H1 (cell line): Measurements from ENCODE around the gene P3H3. TPM values are rescaled to one million over a fixed set of nuclear protein-coding genes. Genes with fewer than 3 reads are reported as not detected.

Experiments
- CTCF ChIA-PET: fragments of 300-600 bp; sonication (Branson Sonifier 250); formaldehyde crosslinking; loops from one replicate; lab custom pipeline; 2021; ENCODE audit not compliant: partially characterized antibody; lab: Charles Lee
- POLR2A ChIA-PET: fragments of 300-600 bp; sonication (Branson Sonifier 250); formaldehyde crosslinking; loops from one replicate; lab custom pipeline; 2021; ENCODE audit warnings: inconsistent platforms; ENCODE audit not compliant: partially characterized antibody; lab: Charles Lee
- DNase-seq, 2 experiments: peaks; one replicate each; pipeline versions ENCODE4 v3.0.0 to v3.0.0-alpha.2; 2010 to 2022; ENCODE audit warnings: low spot score in 2 of 2, low read depth in 1 of 2, mixed read lengths in 1 of 2
- FAIRE-seq: peaks from 2 replicates; lab custom pipeline; 2011; peaks lifted over from hg19 to GRCh38; lab: Jason Lieb, UNC
- H2AFZ ChIP-seq: 2 replicates; pipeline ENCODE4 v1.8.1; 2012; ENCODE audit warnings: low read length, inconsistent platforms
- H2AK5ac ChIP-seq: 2 replicates; pipeline ENCODE4 v1.6.1; 2013; ENCODE audit warnings: low read depth, low read length
- H2BK120ac ChIP-seq: replicated peaks from 2 replicates; pipeline ENCODE3; 2013; ENCODE audit warnings: low read depth, low read length, inconsistent platforms
- H2BK12ac ChIP-seq: 2 replicates; pipeline ENCODE4 v1.6.1; 2013; ENCODE audit warnings: low read depth, low read length
- H2BK15ac ChIP-seq: 2 replicates; pipeline ENCODE4 v1.6.1; 2013; ENCODE audit warnings: low read length
- H2BK20ac ChIP-seq: 2 replicates; pipeline ENCODE4 v1.6.1; 2013; ENCODE audit warnings: low read length
- H2BK5ac ChIP-seq: 2 replicates; pipeline ENCODE4 v1.6.1; 2013; ENCODE audit warnings: low read depth, low read length
- H3K14ac ChIP-seq: 2 replicates; pipeline ENCODE4 v1.6.1; 2013; ENCODE audit warnings: inconsistent platforms; ENCODE audit not compliant: insufficient read length
- H3K18ac ChIP-seq: 2 replicates; pipeline ENCODE4 v1.6.1; 2013; ENCODE audit warnings: low read length; ENCODE audit errors: extremely low read depth
- H3K23ac ChIP-seq: 2 replicates; pipeline ENCODE4 v1.6.1; 2013; ENCODE audit warnings: inconsistent platforms; ENCODE audit not compliant: insufficient read length
- H3K23me2 ChIP-seq: 2 replicates; pipeline ENCODE4 v1.6.1; 2013; ENCODE audit warnings: low read depth, low read length
- H3K27ac ChIP-seq: 2 replicates; pipeline ENCODE4 v1.6.1; 2011; ENCODE audit warnings: low read depth, low read length, inconsistent platforms
- H3K27me3 ChIP-seq, 4 experiments: replicated peaks in 1 of 4; 1 replicate in 1 of 4; 2 replicates in 3 of 4; pipeline versions ENCODE4 v1.6.1 to v1.8.1; 2011 to 2013; ENCODE audit warnings: low read length in 3 of 4, mild to moderate bottlenecking in 3 of 4, inconsistent platforms in 2 of 4, mixed read lengths in 2 of 4, moderate library complexity in 1 of 4; ENCODE audit not compliant: control insufficient read depth in 3 of 4, insufficient read depth in 3 of 4; ENCODE audit errors: extremely low read depth in 1 of 4
- H3K36me3 ChIP-seq, 4 experiments: 2 replicates each; pipeline versions ENCODE4 v1.6.1 to v1.8.1; 2011 to 2013; ENCODE audit warnings: mild to moderate bottlenecking in 4 of 4, low read length in 3 of 4, moderate library complexity in 2 of 4, control low read depth in 1 of 4, inconsistent platforms in 1 of 4; ENCODE audit not compliant: insufficient read depth in 4 of 4, control insufficient read depth in 2 of 4
- H3K4ac ChIP-seq: replicated peaks from 2 replicates; pipeline ENCODE3; 2013; ENCODE audit warnings: low read length, low read depth, mixed read lengths, inconsistent platforms; ENCODE audit not compliant: insufficient read length
- H3K4me1 ChIP-seq, 4 experiments: replicated peaks in 1 of 4; 1 replicate in 1 of 4; 2 replicates in 3 of 4; pipeline versions ENCODE4 v1.6.1 to v1.8.1; 2011 to 2013; ENCODE audit warnings: low read length in 3 of 4, inconsistent platforms in 2 of 4, mixed read lengths in 1 of 4; ENCODE audit not compliant: insufficient read depth in 4 of 4, control insufficient read depth in 3 of 4
- H3K4me2 ChIP-seq, 2 experiments: 2 replicates each; pipeline versions ENCODE4 v1.6.1 to v1.8.1; 2011 to 2013; ENCODE audit warnings: low read depth in 2 of 2, low read length in 2 of 2, control low read depth in 1 of 2, inconsistent platforms in 1 of 2, mild to moderate bottlenecking in 1 of 2; ENCODE audit not compliant: insufficient read depth in 1 of 2
- H3K4me3 ChIP-seq, 4 experiments: fragments of 200-600, 300-600 bp in 1 of 4; sonication (generic), shearing (Covaris generic), sonication (Bioruptor Twin) in 1 of 4; 2 replicates each; pipeline versions ENCODE4 v1.5.1 to v1.8.1; 2011 to 2016; ENCODE audit warnings: low read length in 4 of 4, low read depth in 3 of 4, control low read depth in 2 of 4, inconsistent platforms in 2 of 4, mild to moderate bottlenecking in 2 of 4, mixed read lengths in 1 of 4, moderate library complexity in 1 of 4; ENCODE audit not compliant: insufficient read depth in 2 of 4; ENCODE audit errors: extremely low read depth in 1 of 4
- H3K56ac ChIP-seq: replicated peaks from 2 replicates; pipeline ENCODE3; 2013; ENCODE audit warnings: low read depth, mild to moderate bottlenecking, mixed read lengths, low read length, inconsistent platforms; ENCODE audit not compliant: insufficient read length
- H3K79me1 ChIP-seq: 2 replicates; pipeline ENCODE4 v1.6.1; 2013; ENCODE audit warnings: low read depth, low read length, control low read depth
- H3K79me2 ChIP-seq, 2 experiments: 2 replicates each; pipeline versions ENCODE4 v1.6.1 to v1.8.1; 2012 to 2013; ENCODE audit warnings: low read length in 2 of 2, mild to moderate bottlenecking in 2 of 2, inconsistent platforms in 1 of 2; ENCODE audit not compliant: insufficient read depth in 2 of 2, control insufficient read depth in 1 of 2
- H3K9ac ChIP-seq, 4 experiments: replicated peaks in 1 of 4; 1 replicate in 1 of 4; 2 replicates in 3 of 4; pipeline versions ENCODE4 v1.6.1 to v1.8.1; 2011 to 2013; ENCODE audit warnings: low read depth in 3 of 4, low read length in 3 of 4, control low read depth in 2 of 4, mild to moderate bottlenecking in 2 of 4, moderate library complexity in 2 of 4, inconsistent platforms in 1 of 4; ENCODE audit errors: extremely low read depth in 1 of 4
- H3K9me3 ChIP-seq, 2 experiments: 2 replicates each; pipeline versions ENCODE4 v1.6.1 to v1.8.1; 2012 to 2013; ENCODE audit warnings: mild to moderate bottlenecking in 2 of 2, moderate library complexity in 2 of 2, control low read depth in 1 of 2, inconsistent platforms in 1 of 2, low read depth in 1 of 2, low read length in 1 of 2, mixed read lengths in 1 of 2; ENCODE audit not compliant: insufficient read depth in 2 of 2
- H4K20me1 ChIP-seq, 2 experiments: replicated peaks in 1 of 2; 2 replicates each; pipeline versions ENCODE3 to v1.8.1; 2011 to 2013; ENCODE audit warnings: inconsistent platforms in 2 of 2, low read length in 2 of 2, mild to moderate bottlenecking in 1 of 2; ENCODE audit not compliant: insufficient read depth in 2 of 2, control insufficient read depth in 1 of 2
- H4K5ac ChIP-seq: 2 replicates; pipeline ENCODE4 v1.6.1; 2013; ENCODE audit warnings: low read length, low read depth, mixed read lengths, inconsistent platforms; ENCODE audit not compliant: insufficient read length
- H4K8ac ChIP-seq: 2 replicates; pipeline ENCODE4 v1.8.0; 2013; ENCODE audit warnings: mild to moderate bottlenecking, moderate library complexity, low read length, inconsistent platforms; ENCODE audit not compliant: insufficient read depth; ENCODE audit errors: extremely low read depth
- H4K91ac ChIP-seq: replicated peaks from 2 replicates; pipeline ENCODE3; 2013; ENCODE audit warnings: low read length, mixed read lengths, inconsistent platforms; ENCODE audit not compliant: insufficient read length
- WGBS, 2 experiments: shearing (Covaris generic) in 1 of 2; methylation state at CpG; one replicate each; pipeline versions ENCODE4 v1.1.6 to v1.1.7; 2013 to 2015; ENCODE audit warnings: low lambda C conversion rate in 2 of 2, mixed read lengths in 2 of 2, inconsistent platforms in 1 of 2, low coverage in 1 of 2, missing lambda C conversion rate in 1 of 2; ENCODE audit not compliant: insufficient replicate concordance in 2 of 2, insufficient coverage in 1 of 2, insufficient read length in 1 of 2; ENCODE audit errors: extremely low coverage in 1 of 2, missing lambda C conversion rate in 1 of 2; 5-methylcytosine and 5-hydroxymethylcytosine counted together
- polyA plus RNA-seq, 7 experiments: library from polyadenylated mRNA; depleted of rRNA in 3 of 7; stranded (reverse) in 5 of 7; unstranded in 2 of 7; fragments of >200 nt in 5 of 7; fragments of 200-250 nt in 2 of 7; gene quantifications; 1 replicate in 5 of 7; 2 replicates in 1 of 7; 4 replicates in 1 of 7; pipeline versions ENCODE4 v1.2.1 to v1.2.3, GENCODE V29; 2011 to 2013; ENCODE audit warnings: missing spikeins in 2 of 7, mixed read lengths in 2 of 7
- total RNA-seq: library from RNA; stranded (reverse); fragmentation: NEBNext Ultra II Directional; extraction: Animal tissue kit (Norgen Biotek cat#: 25700); gene quantifications from 2 replicates; pipeline ENCODE4 v1.2.1, GENCODE V29; 2021
- TF ChIP-seq, protein P1 (sequence below): IDR thresholded peaks from 2 replicates; pipeline ENCODE4 v1.6.1; 2011; ENCODE audit warnings: low read length, improper control_type of control experiment

P3H3 gene
- total and polyA plus RNA-seq, 2 of the 8 experiments (the other 6 are each of a cell fraction or from before 2014, with no cell fraction given): 22.9 to 43.5 TPM

GRCh38 chr12:6860116-6860515 is 31.9 kb downstream of the P3H3 start:
- H3K27ac ChIP-seq: no peak overlapping the region
- H3K79me1 ChIP-seq: no peaks in the 10 kb centered on the region; the same call in 1 of the 2 replicates
- H3K4me2 ChIP-seq: no peak overlapping the region
- H3K36me3 ChIP-seq: peaks cover 31 to 77% (median 72%) of the 10 kb centered on the region in 4 experiments
- no peak overlapping the region for H4K8ac ChIP-seq
- H4K20me1 ChIP-seq: peaks cover 0 to 2% of the 10 kb centered on the region in 2 experiments
- no peak overlapping the region for H3K9ac ChIP-seq
- no peak overlapping the region for H2AK5ac ChIP-seq
- no peak for FAIRE-seq
- ChIA-PET CTCF (interaction anchor here (0.6 to 4.5 kb wide), 6 partner anchors 11 to 194 kb away, joined by 3 to 27 read pairs (median 5); partner anchors contain the start of genes GNB3 and SPSB2), POLR2A (interaction anchor here (1.1 to 18.9 kb wide), 5 partner anchors 9 to 322 kb away, joined by 3 to 588 read pairs (median 5); partner anchors contain the start of genes C12orf57, CDCA3, GNB3 and RNU7-1)
- no peak overlapping the region for H3K23ac ChIP-seq
- no peak overlapping the region for H2BK20ac ChIP-seq
- H2BK120ac ChIP-seq: no peak overlapping the region
- no peak overlapping the region for H2AFZ ChIP-seq
- H2BK5ac ChIP-seq: no peak overlapping the region
- H3K18ac ChIP-seq: no peak overlapping the region
- TF ChIP-seq, protein P1, sequence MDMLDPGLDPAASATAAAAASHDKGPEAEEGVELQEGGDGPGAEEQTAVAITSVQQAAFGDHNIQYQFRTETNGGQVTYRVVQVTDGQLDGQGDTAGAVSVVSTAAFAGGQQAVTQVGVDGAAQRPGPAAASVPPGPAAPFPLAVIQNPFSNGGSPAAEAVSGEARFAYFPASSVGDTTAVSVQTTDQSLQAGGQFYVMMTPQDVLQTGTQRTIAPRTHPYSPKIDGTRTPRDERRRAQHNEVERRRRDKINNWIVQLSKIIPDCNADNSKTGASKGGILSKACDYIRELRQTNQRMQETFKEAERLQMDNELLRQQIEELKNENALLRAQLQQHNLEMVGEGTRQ: no peak
- H2BK12ac ChIP-seq: no peak overlapping the region
- H3K23me2 ChIP-seq: no peaks in the 10 kb centered on the region
- H3K27me3 ChIP-seq: no peaks in the 10 kb centered on the region
- H4K5ac ChIP-seq: no peak overlapping the region
- no peak overlapping the region for H2BK15ac ChIP-seq
- 91% methylated on average over 9 of the region's 9 CpGs; no CpG with 5 or more reads in 1 of the 2 experiments for WGBS, 2 experiments
- no peak overlapping the region for H3K14ac ChIP-seq
- H3K79me2 ChIP-seq: no peaks in the 10 kb centered on the region
- H3K9me3 ChIP-seq: no peaks in the 10 kb centered on the region
- H3K4me3 ChIP-seq: no peak overlapping the region
- DNase-seq: no peak
- H3K4me1 ChIP-seq: no peaks in the 10 kb centered on the region
- H3K56ac ChIP-seq: no peak overlapping the region
- no peak overlapping the region for H4K91ac ChIP-seq
- H3K4ac ChIP-seq: no peak overlapping the region
